ENCODE results near the gene ABCD2. TPM values are rescaled to one million over a fixed set of nuclear protein-coding genes. Genes with fewer than 3 reads are reported as not detected.
"Not testable (repeated sequence)": the region's sequence is repeated elsewhere in the genome, so short reads cannot be mapped to it uniquely, and the experiment has no call there.

Gene ABCD2
- total RNA-seq, 1 donor from 2014 or later = not detected

- no peak for DNase-seq (ENCODE audit: low read depth)
- no peak for TF ChIP-seq CTCF (conservative IDR thresholded peaks at IDR 0.05; ENCODE audit: low read depth, low read length)
- no peak overlapping the region for H3K4me3 ChIP-seq (ENCODE audit: low read depth, low read length)
These were observed 66.1 kb downstream of the ABCD2 start for GRCh38 chr12:39553476-39553875.

- H3K4me3 ChIP-seq (ENCODE audit: low read depth, low read length); DNase-seq (ENCODE audit: low read depth): not testable (repeated sequence)
These were observed 75.4 kb downstream of the ABCD2 start for GRCh38 chr12:39544211-39544610.

- no peak for TF ChIP-seq CTCF (conservative IDR thresholded peaks at IDR 0.05; ENCODE audit: low read depth, low read length)
- H3K4me3 ChIP-seq (ENCODE audit: low read depth, low read length) = no peak overlapping the region
- DNase-seq (ENCODE audit: low read depth) = no peak
These were observed 78.1 kb downstream of the ABCD2 start for GRCh38 chr12:39541471-39541870.

- no peak for TF ChIP-seq CTCF (conservative IDR thresholded peaks at IDR 0.05; ENCODE audit: low read depth, low read length)
- no peak for DNase-seq (ENCODE audit: low read depth)
- no peak overlapping the region for H3K4me3 ChIP-seq (ENCODE audit: low read depth, low read length)
These were observed 80.9 kb downstream of the ABCD2 start for GRCh38 chr12:39538679-39539104.

GRCh38 chr12:39533951-39534350 lies 85.7 kb downstream of the ABCD2 start:
- TF ChIP-seq CTCF (conservative IDR thresholded peaks at IDR 0.05; ENCODE audit: low read depth, low read length) = no peak
- H3K4me3 ChIP-seq (ENCODE audit: low read depth, low read length) = no peak overlapping the region
- no peak for DNase-seq (ENCODE audit: low read depth)

- TF ChIP-seq CTCF (conservative IDR thresholded peaks at IDR 0.05; ENCODE audit: low read depth, low read length) = no peak
- no peak for DNase-seq (ENCODE audit: low read depth)
- no peak overlapping the region for H3K4me3 ChIP-seq (ENCODE audit: low read depth, low read length)
These were observed 87.2 kb downstream of the ABCD2 start for GRCh38 chr12:39532448-39532847.

- DNase-seq (ENCODE audit: low read depth) = no peak
- H3K4me3 ChIP-seq (ENCODE audit: low read depth, low read length) = no peak overlapping the region
- no peak for TF ChIP-seq CTCF (conservative IDR thresholded peaks at IDR 0.05; ENCODE audit: low read depth, low read length)
These were observed 92.6 kb downstream of the ABCD2 start for GRCh38 chr12:39526974-39527373.

- DNase-seq (ENCODE audit: low read depth); H3K4me3 ChIP-seq (ENCODE audit: low read depth, low read length): not testable (repeated sequence)
These were observed 97.4 kb downstream of the ABCD2 start for GRCh38 chr12:39522167-39522566.
